ENCODE results near the gene ACSBG1.
A peak's percentile ranks its signal among the peaks of the same experiment; 100 is the strongest.

ACSBG1 gene

GRCh38 chr15:78133801-78134200 lies 100.6 kb downstream of the ACSBG1 start:
- DNase-seq (ENCODE audit: low read depth in 1 of 2, low spot score in 1 of 2), result peak; percentile 77 to 93
- TF ChIP-seq JUND (IDR thresholded peaks at IDR 0.05; ENCODE audit: low read depth), result no peak; the same call in 1 of the 2 replicates
- in situ Hi-C loops (cut with HindIII; ENCODE audit: low pct_unique_long_range_greater_than_20kb, low sequenced_read_pairs), result no loop called here

- no peak for TF ChIP-seq JUND (IDR thresholded peaks at IDR 0.05; ENCODE audit: low read depth)
- DNase-seq (ENCODE audit: low read depth in 1 of 2, low spot score in 1 of 2), result peak; percentile 56 to 84
Measured at GRCh38 chr15:78131295-78132061, 102.9 kb downstream of the ACSBG1 start, which contains the start of gene CIB2. Gene CIB2, minus strand, starts transcription at chr15:78131445. Its CDS starts 230 bp downstream, at chr15:78131215.

GRCh38 chr15:78130466-78131294 lies 103.7 kb downstream of the ACSBG1 start:
- in situ Hi-C loops (cut with HindIII; ENCODE audit: low pct_unique_long_range_greater_than_20kb, low sequenced_read_pairs), result no loop called here
- no peak for TF ChIP-seq JUND (IDR thresholded peaks at IDR 0.05; ENCODE audit: low read depth)
- no peak for DNase-seq (ENCODE audit: low read depth in 1 of 2, low spot score in 1 of 2)

More at GRCh38 chr15:78131295-78132061, 102.9 kb downstream of the ACSBG1 start, which contains the start of gene CIB2:
- in situ Hi-C loops (cut with HindIII; ENCODE audit: low pct_unique_long_range_greater_than_20kb, low sequenced_read_pairs), result no loop called here

- in situ Hi-C loops (cut with HindIII; ENCODE audit: low pct_unique_long_range_greater_than_20kb, low sequenced_read_pairs), result no loop called here
Measured at GRCh38 chr15:78129751-78130287, 104.5 kb downstream of the ACSBG1 start.

DNA sequence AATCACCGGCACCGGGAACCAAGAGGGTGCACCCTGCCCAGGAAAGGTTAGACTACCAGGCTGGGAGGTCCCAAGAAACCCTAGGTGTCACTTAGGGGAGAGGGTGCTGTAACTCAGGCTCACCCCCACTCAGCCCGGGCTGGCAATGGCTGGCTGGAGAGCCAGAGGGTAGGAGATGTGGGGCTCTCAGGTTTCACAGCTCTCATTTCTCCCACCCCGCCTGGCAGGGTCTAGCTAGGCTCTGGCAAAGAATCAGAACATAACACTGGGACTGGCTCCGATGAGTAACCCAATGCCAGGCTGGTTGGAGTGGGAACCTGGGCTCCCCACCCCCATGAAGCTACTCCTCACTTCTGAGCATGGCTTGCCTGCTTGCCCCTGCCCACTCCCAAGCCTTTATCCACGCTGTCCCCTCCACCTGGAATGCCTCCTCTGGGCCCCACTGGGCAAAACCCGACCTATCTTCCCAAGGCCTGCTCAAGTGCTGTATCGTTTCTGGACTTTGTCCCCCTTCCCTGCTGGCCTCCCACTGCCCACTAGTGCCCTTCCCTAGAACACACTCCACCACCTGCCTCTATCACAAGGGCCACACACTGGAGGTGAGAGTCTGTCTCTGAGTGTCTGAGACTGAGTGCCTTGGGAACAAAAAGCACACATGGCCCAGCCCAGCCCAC lies 105.2 kb downstream of the ACSBG1 start:
- in situ Hi-C loops (cut with HindIII; ENCODE audit: low pct_unique_long_range_greater_than_20kb, low sequenced_read_pairs), result no loop called here
- no peak for TF ChIP-seq JUND (IDR thresholded peaks at IDR 0.05; ENCODE audit: low read depth)
- DNase-seq (ENCODE audit: low read depth in 1 of 2, low spot score in 1 of 2), result no peak

More at GRCh38 chr15:78129751-78130287, 104.5 kb downstream of the ACSBG1 start:
- no peak for TF ChIP-seq JUND (IDR thresholded peaks at IDR 0.05; ENCODE audit: low read depth)
- no peak for DNase-seq (ENCODE audit: low read depth in 1 of 2, low spot score in 1 of 2)

- no peak for TF ChIP-seq JUND (IDR thresholded peaks at IDR 0.05; ENCODE audit: low read depth)
- in situ Hi-C loops (cut with HindIII; ENCODE audit: low pct_unique_long_range_greater_than_20kb, low sequenced_read_pairs), result no loop called here
- DNase-seq (ENCODE audit: low read depth in 1 of 2, low spot score in 1 of 2), result peak; percentile 49 to 90
Measured at GRCh38 chr15:78127882-78128281, 106.5 kb downstream of the ACSBG1 start.

GRCh38 chr15:78125267-78125666 lies 109.1 kb downstream of the ACSBG1 start:
- in situ Hi-C loops (cut with HindIII; ENCODE audit: low pct_unique_long_range_greater_than_20kb, low sequenced_read_pairs), result no loop called here
- TF ChIP-seq JUND (IDR thresholded peaks at IDR 0.05; ENCODE audit: low read depth), result no peak
- DNase-seq (ENCODE audit: low read depth in 1 of 2, low spot score in 1 of 2), result no peak

DNA sequence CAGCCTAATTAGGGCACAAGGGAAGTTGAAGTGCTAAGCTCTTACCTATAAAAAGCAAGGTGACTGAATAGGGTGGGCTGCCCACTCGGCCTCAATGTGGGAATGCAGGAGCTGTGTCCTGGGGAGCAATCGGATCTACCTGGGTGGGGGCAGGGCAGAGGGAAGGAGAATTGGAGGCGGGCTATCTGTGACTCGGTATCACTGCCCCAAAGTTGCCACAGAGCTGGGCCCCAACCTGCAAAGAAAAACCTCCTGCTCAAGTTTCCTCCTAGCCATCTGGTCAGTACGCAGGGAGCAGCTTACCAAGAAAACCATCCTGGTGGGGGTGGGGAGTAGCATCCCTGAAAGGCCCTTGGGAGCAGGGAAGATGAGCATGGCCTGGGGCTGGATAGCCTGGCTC lies 113.8 kb downstream of the ACSBG1 start:
- in situ Hi-C loops (cut with HindIII; ENCODE audit: low pct_unique_long_range_greater_than_20kb, low sequenced_read_pairs), result no loop called here
- TF ChIP-seq JUND (IDR thresholded peaks at IDR 0.05; ENCODE audit: low read depth), result no peak
- DNase-seq (ENCODE audit: low read depth in 1 of 2, low spot score in 1 of 2), result no peak

Measured in T47D (cell line).